ENCODE data around the gene JPH3.

JPH3 gene

GRCh38 chr16:87602001-87602775, at the start of gene JPH3:
Gene JPH3 (plus strand): TSS chr16:87602508. CDS start chr16:87603147, 639 bp downstream.
- TF ChIP-seq, protein P1, sequence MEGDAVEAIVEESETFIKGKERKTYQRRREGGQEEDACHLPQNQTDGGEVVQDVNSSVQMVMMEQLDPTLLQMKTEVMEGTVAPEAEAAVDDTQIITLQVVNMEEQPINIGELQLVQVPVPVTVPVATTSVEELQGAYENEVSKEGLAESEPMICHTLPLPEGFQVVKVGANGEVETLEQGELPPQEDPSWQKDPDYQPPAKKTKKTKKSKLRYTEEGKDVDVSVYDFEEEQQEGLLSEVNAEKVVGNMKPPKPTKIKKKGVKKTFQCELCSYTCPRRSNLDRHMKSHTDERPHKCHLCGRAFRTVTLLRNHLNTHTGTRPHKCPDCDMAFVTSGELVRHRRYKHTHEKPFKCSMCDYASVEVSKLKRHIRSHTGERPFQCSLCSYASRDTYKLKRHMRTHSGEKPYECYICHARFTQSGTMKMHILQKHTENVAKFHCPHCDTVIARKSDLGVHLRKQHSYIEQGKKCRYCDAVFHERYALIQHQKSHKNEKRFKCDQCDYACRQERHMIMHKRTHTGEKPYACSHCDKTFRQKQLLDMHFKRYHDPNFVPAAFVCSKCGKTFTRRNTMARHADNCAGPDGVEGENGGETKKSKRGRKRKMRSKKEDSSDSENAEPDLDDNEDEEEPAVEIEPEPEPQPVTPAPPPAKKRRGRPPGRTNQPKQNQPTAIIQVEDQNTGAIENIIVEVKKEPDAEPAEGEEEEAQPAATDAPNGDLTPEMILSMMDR (IDR thresholded peaks at IDR 0.05; ENCODE audit: insufficient read depth, missing control alignments): no peak
- FAIRE-seq: no peak
- DNase-seq (ENCODE audit: insufficient read length, low spot score): peak; percentile 65

GRCh38 chr16:87552772-87553573, 49.3 kb upstream of the JPH3 start:
- TF ChIP-seq, protein P1 (IDR thresholded peaks at IDR 0.05; ENCODE audit: insufficient read depth, missing control alignments): no peak
- DNase-seq (ENCODE audit: insufficient read length, low spot score) (no peak), FAIRE-seq (no peak)

GRCh38 chr16:87554754-87555427, 47.4 kb upstream of the JPH3 start:
- DNase-seq (ENCODE audit: insufficient read length, low spot score): no peak
- no peak for FAIRE-seq

GRCh38 chr16:87555647-87556046, 46.7 kb upstream of the JPH3 start:
- DNase-seq (ENCODE audit: insufficient read length, low spot score): no peak
- TF ChIP-seq, protein P1 (IDR thresholded peaks at IDR 0.05; ENCODE audit: insufficient read depth, missing control alignments): no peak
- FAIRE-seq: no peak

More at GRCh38 chr16:87554754-87555427, 47.4 kb upstream of the JPH3 start:
- TF ChIP-seq, protein P1 (IDR thresholded peaks at IDR 0.05; ENCODE audit: insufficient read depth, missing control alignments): no peak

DNA sequence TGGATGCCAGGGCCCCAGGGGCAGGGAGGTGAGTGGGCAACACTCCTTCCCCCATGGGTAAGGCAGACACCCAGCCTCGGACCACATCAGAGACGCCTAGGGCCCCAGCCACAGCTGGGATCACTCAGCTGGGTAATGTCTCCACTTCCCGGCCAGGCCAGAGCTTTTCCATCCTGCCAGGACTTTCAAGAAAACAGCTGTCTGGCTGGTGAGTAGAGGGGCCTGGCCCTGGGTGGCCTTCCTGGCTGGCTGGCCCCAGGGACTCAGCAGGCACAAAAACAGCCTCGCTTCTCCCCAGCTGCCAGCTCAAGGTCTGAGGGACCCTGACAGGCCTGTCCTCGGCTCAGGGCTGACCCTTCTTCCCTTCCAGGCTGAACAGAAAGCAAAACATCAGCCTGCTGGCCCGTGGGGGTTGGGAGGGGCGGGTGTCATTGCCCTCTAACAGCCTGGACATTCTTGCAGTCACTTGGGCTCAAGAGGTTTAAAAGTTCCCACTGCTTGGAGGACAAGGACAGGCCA, 45.3 kb upstream of the JPH3 start:
- TF ChIP-seq, protein P1 (IDR thresholded peaks at IDR 0.05; ENCODE audit: insufficient read depth, missing control alignments): no peak
- FAIRE-seq (no peak), DNase-seq (ENCODE audit: insufficient read length, low spot score) (no peak)

GRCh38 chr16:87558682-87559081, 43.6 kb upstream of the JPH3 start:
- no peak for FAIRE-seq
- TF ChIP-seq, protein P1 (IDR thresholded peaks at IDR 0.05; ENCODE audit: insufficient read depth, missing control alignments): no peak
- DNase-seq (ENCODE audit: insufficient read length, low spot score): no peak

Data from D721Med (cell line).